ENCODE data around the gene LRBA.

- TF ChIP-seq EZH2 (IDR thresholded peaks at IDR 0.05; ENCODE audit: low read length, missing control alignments) (no peak), CTCF (conservative IDR thresholded peaks at IDR 0.05 in 1 of 2, IDR thresholded peaks at IDR 0.05 in 1 of 2; ENCODE audit: low read depth in 1 of 2, low read length in 2 of 2) (no peak)
These were observed 196.4 kb downstream of the LRBA start for GRCh38 chr4:150818661-150819060.

Measured in fibroblast of lung (primary cell).